Mesangial cell (primary cell): ENCODE measurements around the gene CRYBG1. TPM values are rescaled to one million over a fixed set of nuclear protein-coding genes. Genes with fewer than 3 reads are reported as not detected.

Experiments
- total RNA-seq: library from RNA; depleted of rRNA; stranded (reverse); fragments of >200 nt; gene quantifications from 2 replicates; pipeline ENCODE4 v1.2.3, GENCODE V29; 2015

CRYBG1 gene
- 3.7 and 16.3 TPM in 2 replicates for total RNA-seq

GRCh38 chr6:106360410-106360988 lies at the start of gene CRYBG1:
CRYBG1 (plus strand) TSS chr6:106360717; CDS start chr6:106360909, 192 bp downstream.

GRCh38 chr6:106325336-106326178 lies 35.0 kb upstream of the CRYBG1 start, which contains the start of gene ATG5:
ATG5 (minus strand) TSS chr6:106325760; CDS start chr6:106316208, 9,552 bp downstream.

Other genes starting within 250 kb of the CRYBG1 start
- 11.5 and 18.9 TPM in 2 replicates for gene ATG5, start 35.0 kb upstream of the CRYBG1 start, total RNA-seq